Activated naive CD4-positive, alpha-beta T cell (primary cell): Measurements from ENCODE around the gene NT5E.

ENCODE experiments used
- DNase-seq, 4 experiments: peaks; one replicate each; lab custom pipeline; 2025; lab: John Stamatoyannopoulos, UW

Gene NT5E

GRCh38 chr6:85421972-85422371 lies 27.9 kb upstream of the NT5E start:
- no peak for DNase-seq

GRCh38 chr6:85422996-85423395 lies 26.9 kb upstream of the NT5E start:
- no peak for DNase-seq

DNA sequence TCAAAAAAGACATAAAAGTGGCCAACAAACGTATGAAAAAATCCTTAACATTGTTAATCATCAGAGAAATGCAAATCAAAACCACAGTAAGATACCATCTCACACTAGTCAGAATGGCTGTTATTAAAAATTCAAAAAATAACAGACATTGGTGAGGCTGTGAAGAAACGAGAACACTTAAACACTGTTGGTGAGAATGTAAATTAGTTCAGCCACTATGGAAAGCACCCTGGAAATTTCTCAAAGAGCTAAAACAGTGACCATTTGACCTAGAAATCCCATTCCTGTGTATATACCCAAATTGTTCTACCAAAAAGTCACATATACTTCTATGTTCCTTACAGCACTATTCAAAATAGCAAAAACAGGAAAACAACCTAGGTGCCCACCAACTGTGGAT lies 24.9 kb upstream of the NT5E start:
- DNase-seq = no peak

DNA sequence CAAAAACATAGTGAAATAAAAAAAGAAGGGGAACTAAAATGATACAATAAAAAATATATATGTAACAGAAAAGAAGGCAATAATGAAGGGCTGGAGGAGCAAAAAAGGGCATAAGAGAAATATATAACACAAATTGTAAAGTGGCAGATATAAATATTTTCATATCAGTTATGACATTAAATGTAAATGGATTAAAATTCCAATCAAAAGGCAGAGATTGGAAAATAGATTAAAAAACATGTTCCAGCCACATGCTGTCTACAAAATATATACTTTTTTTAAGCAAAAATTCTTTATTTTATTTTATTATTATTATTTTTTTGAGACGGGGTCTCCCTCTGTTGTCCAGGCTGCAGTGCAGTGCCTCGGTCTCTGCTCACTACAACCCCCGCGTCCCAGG lies 23.9 kb upstream of the NT5E start:
- no peak for DNase-seq

GRCh38 chr6:85428486-85428885 lies 21.4 kb upstream of the NT5E start:
- DNase-seq = no peak

DNA sequence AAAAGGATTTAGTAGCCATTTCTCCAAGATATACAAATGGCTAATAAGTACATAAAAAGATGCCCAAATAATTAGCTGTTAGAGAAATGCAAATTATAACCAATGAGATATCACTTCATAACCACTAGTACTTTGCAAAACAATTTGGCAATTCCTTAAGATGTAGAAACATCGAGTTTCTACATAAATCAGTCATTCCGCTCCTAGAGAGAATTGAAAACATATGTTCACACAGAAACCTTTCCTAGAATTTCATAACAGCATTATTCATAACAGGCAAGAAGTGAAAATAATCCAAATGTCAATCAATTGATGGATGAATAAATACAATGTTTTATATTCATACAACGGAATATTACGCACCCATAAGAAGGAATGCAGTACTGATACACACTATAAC lies 20.5 kb upstream of the NT5E start:
- no peak for DNase-seq

- DNase-seq = no peak
These were observed 18.6 kb upstream of the NT5E start for GRCh38 chr6:85431271-85431670.

DNA sequence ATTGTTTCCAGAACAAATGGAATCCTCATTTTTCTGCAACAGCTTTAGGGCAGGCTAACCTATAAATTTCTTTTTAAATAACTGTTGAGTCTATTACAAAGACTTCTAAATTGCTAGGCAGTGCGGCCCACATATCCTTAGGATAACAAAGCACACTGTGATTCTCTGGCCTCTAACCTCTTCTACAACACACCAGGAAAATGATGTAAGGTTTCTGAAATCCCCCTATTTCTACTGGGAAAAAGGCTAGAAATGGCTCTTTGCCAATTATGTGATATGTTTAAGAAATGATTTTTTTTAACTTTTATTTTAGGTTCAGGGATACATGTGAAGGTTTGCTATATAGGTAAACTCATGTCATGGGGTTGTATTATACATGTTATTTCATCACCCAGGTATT lies 17.3 kb upstream of the NT5E start:
- no peak for DNase-seq

GRCh38 chr6:85435851-85436250 lies 14.0 kb upstream of the NT5E start:
- no peak for DNase-seq

- DNase-seq = no peak
These were observed 13.5 kb upstream of the NT5E start for GRCh38 chr6:85436411-85436810.

- DNase-seq = no peak
These were observed 12.9 kb upstream of the NT5E start for GRCh38 chr6:85436939-85437495.

- DNase-seq = no peak
These were observed 6.3 kb upstream of the NT5E start for GRCh38 chr6:85443349-85444117.

DNA sequence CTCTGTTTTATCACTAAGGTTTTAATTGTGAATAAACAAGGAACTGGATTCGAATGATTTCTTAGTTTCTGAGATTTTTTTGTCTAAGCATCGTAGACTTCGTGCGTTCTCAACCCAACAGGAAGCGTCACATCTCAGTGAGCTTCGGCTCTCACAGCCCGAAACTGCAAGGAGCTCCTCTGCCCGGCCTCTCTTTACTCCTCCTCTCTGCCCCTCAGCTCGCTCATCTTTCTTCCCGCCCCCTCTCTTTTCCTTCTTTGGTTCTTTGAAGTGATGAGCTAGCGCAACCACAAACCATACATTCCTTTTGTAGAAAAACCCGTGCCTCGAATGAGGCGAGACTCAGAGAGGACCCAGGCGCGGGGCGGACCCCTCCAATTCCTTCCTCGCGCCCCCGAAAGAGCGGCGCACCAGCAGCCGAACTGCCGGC lies 480 bp upstream of the NT5E start:
- no peak for DNase-seq

DNA sequence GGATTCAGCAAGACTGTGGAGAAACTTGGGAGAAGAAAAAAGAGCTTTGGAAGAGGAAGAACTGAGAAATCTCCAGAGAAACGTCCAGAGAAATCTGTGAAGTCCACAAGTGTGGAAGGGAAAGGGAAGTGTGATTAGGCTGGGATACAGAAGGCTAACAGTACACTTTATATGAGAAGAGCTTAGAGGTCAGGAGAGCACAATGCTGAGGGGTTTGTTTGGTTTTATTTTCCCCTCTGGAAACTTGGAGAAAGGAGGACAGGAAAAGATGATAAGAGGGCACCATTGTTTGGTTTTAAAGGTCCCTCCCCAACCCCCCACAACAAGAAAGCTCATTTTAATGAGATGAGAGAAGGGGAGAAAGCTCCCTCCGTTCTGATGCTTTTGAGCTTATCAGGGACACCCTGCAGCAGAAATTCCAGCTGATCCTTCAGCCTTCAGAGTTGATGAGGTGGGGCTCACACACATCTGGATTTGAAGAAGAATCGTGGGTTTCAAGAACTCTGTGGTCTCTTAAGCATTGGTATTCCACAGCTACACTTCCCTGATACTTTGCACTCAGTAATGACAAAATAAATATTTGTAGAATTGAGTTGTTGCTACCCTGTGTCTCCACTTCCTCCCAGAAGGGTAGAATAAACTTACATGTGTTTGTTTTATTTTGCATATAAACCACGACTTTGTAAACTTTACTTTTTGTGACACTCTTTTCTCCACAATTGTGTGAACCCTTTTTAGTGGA lies 1.9 kb downstream of the NT5E start:
- no peak for DNase-seq

- no peak for DNase-seq
These were observed 2.6 kb downstream of the NT5E start for GRCh38 chr6:85452441-85452881.

GRCh38 chr6:85453052-85453451 lies 3.2 kb downstream of the NT5E start:
- DNase-seq = no peak

DNA sequence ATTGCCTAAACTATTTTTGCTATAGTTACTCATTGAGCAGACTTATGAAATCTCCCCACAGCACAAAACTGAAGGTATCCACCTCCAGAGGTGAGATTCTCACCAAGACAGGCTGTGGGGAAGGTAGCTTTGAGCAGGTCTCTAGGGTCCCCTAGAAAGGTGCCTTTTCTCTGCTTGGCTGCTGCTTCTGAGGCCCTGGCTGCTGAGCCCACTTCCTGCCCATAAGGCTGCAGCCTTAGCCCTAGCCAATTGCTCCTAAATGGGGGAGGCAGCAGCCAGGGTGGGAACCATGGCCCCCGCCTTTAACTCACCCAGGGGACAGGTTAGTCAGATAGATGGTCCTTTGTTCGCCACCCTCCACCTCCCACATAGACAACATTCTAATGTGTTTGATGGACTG lies 3.6 kb downstream of the NT5E start:
- DNase-seq = no peak

DNA sequence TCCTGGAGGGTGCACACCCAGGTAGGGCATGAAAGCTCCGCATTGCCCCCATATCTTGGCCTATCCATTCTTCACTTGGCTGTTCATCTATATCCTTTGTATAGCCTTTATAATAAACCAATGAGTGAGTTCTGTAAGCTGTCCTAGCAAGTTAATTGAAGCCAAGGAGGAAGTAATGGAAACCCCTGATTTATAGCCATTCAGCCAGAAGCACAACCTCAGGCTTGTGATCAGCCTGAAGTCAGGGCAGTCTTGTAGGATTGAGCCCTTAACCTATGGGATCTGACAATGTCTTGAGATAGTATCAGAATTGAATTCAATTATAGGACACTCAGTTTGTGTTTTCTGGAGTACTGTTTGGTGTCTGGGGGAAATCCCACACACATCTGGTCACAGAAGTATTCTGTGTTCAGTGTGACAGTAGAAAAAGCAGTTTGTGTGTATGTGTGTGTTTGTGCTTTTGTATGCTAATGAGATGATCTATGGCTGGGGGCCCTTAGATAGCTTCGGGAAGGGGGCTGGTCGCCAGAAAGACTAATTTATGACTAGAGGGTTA lies 5.7 kb downstream of the NT5E start:
- DNase-seq = no peak

- no peak for DNase-seq
These were observed 6.9 kb downstream of the NT5E start for GRCh38 chr6:85456782-85457181.

GRCh38 chr6:85458184-85458583 lies 8.3 kb downstream of the NT5E start:
- no peak for DNase-seq

DNA sequence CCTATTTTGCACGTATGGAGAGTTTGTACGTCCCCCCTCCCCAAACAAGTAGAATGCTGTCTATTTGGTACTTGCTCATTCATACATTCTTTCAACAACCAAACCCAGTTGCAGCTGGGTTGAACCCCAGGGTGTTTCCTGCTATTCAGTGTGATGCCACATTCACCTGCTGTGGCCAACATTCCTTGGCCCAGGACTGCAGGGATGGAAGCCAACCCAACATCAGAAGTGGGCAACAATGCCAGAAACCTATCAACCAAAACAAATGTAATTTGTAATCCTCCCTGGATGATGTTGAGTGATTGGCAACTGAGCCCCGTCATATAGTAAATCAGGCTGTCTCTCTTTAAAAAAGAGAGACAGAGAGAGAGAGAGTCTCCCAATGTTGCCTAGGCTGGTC lies 8.9 kb downstream of the NT5E start:
- no peak for DNase-seq

DNA sequence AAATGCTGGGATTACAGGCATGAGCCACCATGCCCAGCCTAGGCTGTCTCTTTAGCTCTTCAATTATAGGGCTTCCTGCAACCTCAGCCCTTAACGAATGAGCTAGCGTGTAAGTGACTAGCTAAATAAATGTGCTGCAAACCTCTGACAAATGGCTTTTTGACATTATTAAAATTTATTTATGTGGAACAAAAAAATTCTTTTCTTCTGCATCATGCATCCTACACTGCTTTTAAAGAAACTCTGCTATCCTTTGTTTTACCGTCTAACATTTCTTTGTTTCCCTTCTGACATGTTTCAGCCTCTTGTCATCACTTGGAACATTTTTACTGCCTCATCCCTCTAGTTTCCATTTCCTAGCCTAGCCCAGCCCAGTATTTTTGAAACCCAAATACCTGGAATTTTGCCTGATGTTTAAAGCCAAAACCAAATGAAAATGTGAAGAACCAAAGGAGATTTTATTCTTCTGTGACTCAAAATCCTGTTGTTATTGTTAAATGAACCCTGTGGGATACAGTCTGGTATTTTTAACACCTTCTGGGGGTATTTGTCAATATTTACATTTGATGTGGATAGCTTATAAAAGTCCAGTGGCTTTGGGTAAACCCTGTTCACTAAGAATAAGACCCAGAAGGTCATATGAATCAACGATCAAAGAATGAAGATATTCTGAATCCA lies 9.5 kb downstream of the NT5E start:
- no peak for DNase-seq
